OCI-LY1 (cell line): Measurements from ENCODE around the gene GGCT.

Experiments used
- H2AFZ ChIP-seq: fragments of 200-600 bp; sonication (generic), shearing (Covaris generic); 2 replicates; pipeline ENCODE4 v1.6.0; 2014; ENCODE audit warnings: antibody characterized with exemption, mild to moderate bottlenecking, low read length
- H3F3A ChIP-seq: fragments of 200-600 bp; sonication (generic), shearing (Covaris generic); 2 replicates; pipeline ENCODE4 v1.6.0; 2014; ENCODE audit warnings: mild to moderate bottlenecking, antibody characterized with exemption, low read length, moderate library complexity; ENCODE audit not compliant: insufficient read depth
- H3K27ac ChIP-seq: fragments of 200-600 bp; sonication (generic); 2 replicates; pipeline ENCODE4 v1.5.1; 2014; ENCODE audit warnings: low read length, mixed run types, mild to moderate bottlenecking, low read depth; ENCODE audit not compliant: poor library complexity, severe bottlenecking
- H3K27me3 ChIP-seq: fragments of 200-600 bp; sonication (generic); 2 replicates; pipeline ENCODE4 v1.6.0; 2014; ENCODE audit warnings: antibody characterized with exemption, mild to moderate bottlenecking, low read length, moderate library complexity; ENCODE audit not compliant: insufficient read depth
- H3K36me3 ChIP-seq: fragments of 200-600 bp; sonication (generic); 2 replicates; pipeline ENCODE4 v1.6.1; 2014; ENCODE audit warnings: mild to moderate bottlenecking, antibody characterized with exemption, low read length, moderate library complexity, mixed read lengths; ENCODE audit not compliant: insufficient read depth
- H3K4me1 ChIP-seq: fragments of 200-600 bp; sonication (generic); 2 replicates; pipeline ENCODE4 v1.5.1; 2014; ENCODE audit warnings: mild to moderate bottlenecking, low read length, moderate library complexity; ENCODE audit not compliant: insufficient read depth, severe bottlenecking
- H3K4me2 ChIP-seq: fragments of 200-600 bp; sonication (generic), shearing (Covaris generic); 2 replicates; pipeline ENCODE4 v1.6.1; 2014; ENCODE audit warnings: low read length
- H3K4me3 ChIP-seq: fragments of 200-600 bp; sonication (generic); 2 replicates; pipeline ENCODE4 v1.5.1; 2014; ENCODE audit warnings: low read length, low read depth, mild to moderate bottlenecking, mixed read lengths; ENCODE audit not compliant: poor library complexity, severe bottlenecking
- H3K79me2 ChIP-seq: fragments of 200-600 bp; shearing (Covaris generic); 2 replicates; pipeline ENCODE4 v1.6.1; 2016; ENCODE audit warnings: mixed run types, low read length, mixed read lengths; ENCODE audit not compliant: insufficient read depth
- H3K9ac ChIP-seq: fragments of 200-600 bp; sonication (generic), shearing (Covaris generic); 2 replicates; pipeline ENCODE4 v1.6.1; 2014; ENCODE audit warnings: mild to moderate bottlenecking, low read length, mixed read lengths
- H3K9me2 ChIP-seq: fragments of 200-600 bp; sonication (generic), shearing (Covaris generic); 2 replicates; pipeline ENCODE4 v1.6.1; 2014; ENCODE audit warnings: low read depth, mild to moderate bottlenecking, low read length, mixed read lengths
- H3K9me3 ChIP-seq: fragments of 200-600 bp; shearing (Covaris generic); 2 replicates; pipeline ENCODE4 v1.6.1; 2014; ENCODE audit warnings: low read length, mixed read lengths
- H4K20me1 ChIP-seq: fragments of 200-600 bp; sonication (generic), shearing (Covaris generic); 2 replicates; pipeline ENCODE4 v1.6.0; 2016; ENCODE audit warnings: mild to moderate bottlenecking, low read length; ENCODE audit not compliant: insufficient read depth
- CTCF ChIP-seq: fragments of 200-600 bp; sonication (generic), shearing (Covaris generic); IDR thresholded peaks from 2 replicates; pipeline ENCODE4 v1.5.1; 2017; ENCODE audit warnings: mild to moderate bottlenecking, antibody characterized with exemption, low read length, moderate library complexity, mixed read lengths
- EZH2 ChIP-seq: fragments of 200-600 bp; sonication (generic), shearing (Covaris generic); IDR thresholded peaks from 2 replicates; pipeline ENCODE4 v1.8.0; 2017; ENCODE audit warnings: borderline replicate concordance, mixed run types, mild to moderate bottlenecking, antibody characterized with exemption, low read length, moderate library complexity, mixed read lengths

GGCT gene

GRCh38 chr7:30524545-30524944, 19.9 kb upstream of the GGCT start:
- TF ChIP-seq CTCF (no peak), EZH2 (no peak)
- H4K20me1 ChIP-seq, result no peaks in the 10 kb centered on the region
- no peaks in the 10 kb centered on the region for H3K4me1 ChIP-seq
- no peaks in the 10 kb centered on the region for H3K27me3 ChIP-seq
- H3F3A ChIP-seq, result no peaks in the 10 kb centered on the region
- H3K36me3 ChIP-seq, result no peaks in the 10 kb centered on the region
- no peaks in the 10 kb centered on the region for H3K9me2 ChIP-seq
- no peaks in the 10 kb centered on the region for H3K79me2 ChIP-seq
- H2AFZ ChIP-seq, result no peak overlapping the region
- no peak overlapping the region for H3K4me2 ChIP-seq
- H3K27ac ChIP-seq, result no peak overlapping the region
- no peak overlapping the region for H3K9ac ChIP-seq
- no peaks in the 10 kb centered on the region for H3K9me3 ChIP-seq
- no peak overlapping the region for H3K4me3 ChIP-seq

GRCh38 chr7:30523466-30523865, 18.8 kb upstream of the GGCT start:
- no peak overlapping the region for H2AFZ ChIP-seq
- no peaks in the 10 kb centered on the region for H3K36me3 ChIP-seq
- no peaks in the 10 kb centered on the region for H3K27me3 ChIP-seq
- H3F3A ChIP-seq, result no peaks in the 10 kb centered on the region
- no peaks in the 10 kb centered on the region for H3K9me3 ChIP-seq
- no peak overlapping the region for H3K4me2 ChIP-seq
- TF ChIP-seq CTCF (no peak), EZH2 (no peak)
- no peaks in the 10 kb centered on the region for H3K4me1 ChIP-seq
- H3K79me2 ChIP-seq, result no peaks in the 10 kb centered on the region
- no peak overlapping the region for H3K9ac ChIP-seq
- no peak overlapping the region for H3K27ac ChIP-seq
- H3K9me2 ChIP-seq, result no peaks in the 10 kb centered on the region
- no peak overlapping the region for H3K4me3 ChIP-seq
- H4K20me1 ChIP-seq, result no peaks in the 10 kb centered on the region

GRCh38 chr7:30522159-30522558, 17.5 kb upstream of the GGCT start:
- Histone ChIP-seq H3F3A (no peaks in the 10 kb centered on the region), H3K9me3 (no peaks in the 10 kb centered on the region), H3K4me3 (no peak overlapping the region), H3K9ac (no peak overlapping the region), H3K9me2 (no peaks in the 10 kb centered on the region), H3K79me2 (no peaks in the 10 kb centered on the region), H3K4me2 (no peak overlapping the region), H3K4me1 (no peaks in the 10 kb centered on the region), H4K20me1 (no peaks in the 10 kb centered on the region), H3K36me3 (no peaks in the 10 kb centered on the region), H2AFZ (no peak overlapping the region), H3K27me3 (no peaks in the 10 kb centered on the region), H3K27ac (no peak overlapping the region)
- no peak for TF ChIP-seq CTCF
- TF ChIP-seq EZH2, result no peak
